ENCODE measurements around the gene KMO.

DNA sequence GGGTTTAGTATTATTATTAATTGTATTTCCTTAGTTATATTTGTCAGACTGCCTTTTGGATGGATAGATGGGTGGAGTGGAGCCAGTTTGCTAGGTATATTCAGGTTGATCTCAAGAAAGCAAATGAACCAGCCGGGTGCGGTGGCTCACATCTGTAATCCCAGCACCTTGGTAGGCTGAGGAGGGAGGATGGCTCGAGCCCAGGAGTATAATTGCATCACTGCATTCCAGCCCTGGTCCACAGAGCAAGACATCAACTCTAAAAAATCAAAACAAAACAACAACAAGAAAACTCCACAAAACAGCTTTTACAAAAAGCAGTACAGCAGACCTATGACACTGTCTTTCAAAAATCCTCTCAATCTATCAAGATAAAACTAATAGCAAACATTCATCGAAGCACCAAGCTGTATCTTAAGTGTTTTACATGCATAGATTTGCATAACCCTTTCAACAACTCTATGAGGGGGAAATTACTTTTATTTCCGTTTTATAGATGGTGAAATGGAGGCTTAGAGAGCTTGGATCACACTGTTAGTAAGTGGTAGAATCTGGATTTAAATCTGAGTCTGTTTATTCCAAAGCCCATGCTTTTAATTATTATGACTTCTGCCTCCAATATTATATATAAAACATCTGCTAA, 25.5 kb downstream of the KMO start:
- no peak for TF ChIP-seq CTCF (IDR thresholded peaks at IDR 0.05; ENCODE audit: insufficient read depth, low read depth, low read length)
- TF ChIP-seq EZH2 (IDR thresholded peaks at IDR 0.05; ENCODE audit: insufficient read depth, low read length) = no peak

Measured in astrocyte (in vitro differentiated cells and primary cell).